Measurements from ENCODE around the gene GPR15. TPM values are rescaled to one million over a fixed set of nuclear protein-coding genes. Genes with fewer than 3 reads are reported as not detected.
"Not testable (repeated sequence)": the region's sequence is repeated elsewhere in the genome, so short reads cannot be mapped to it uniquely, and the experiment has no call there.

The GPR15 gene
- total RNA-seq, 4 donors from 2014 or later, result not detected

GRCh38 chr3:98556164-98557130, 24.7 kb downstream of the GPR15 start:
- DNase-seq, result no peak
- no peaks in the 10 kb centered on the region for H3K36me3 ChIP-seq
- no peak for TF ChIP-seq POLR2A (IDR thresholded peaks at IDR 0.05)
- no peak for TF ChIP-seq CTCF (IDR thresholded peaks at IDR 0.05)
- H3K9me3 ChIP-seq, result no peaks in the 10 kb centered on the region
- no peak overlapping the region for H3K27ac ChIP-seq
- no peaks in the 10 kb centered on the region for H3K4me1 ChIP-seq
- no peak overlapping the region for H3K4me3 ChIP-seq
- H3K27me3 ChIP-seq, result no peaks in the 10 kb centered on the region
- intact Hi-C loops (cut with DNase I; ENCODE audit: low total_unique reads), result no loop called here

GRCh38 chr3:98557324-98558010, 25.7 kb downstream of the GPR15 start:
- Histone ChIP-seq H3K36me3 (no peaks in the 10 kb centered on the region), H3K27me3 (no peaks in the 10 kb centered on the region), H3K4me3 (no peak overlapping the region), H3K9me3 (no peaks in the 10 kb centered on the region), H3K4me1 (no peaks in the 10 kb centered on the region), H3K27ac (no peak overlapping the region)
- intact Hi-C loops (cut with DNase I; ENCODE audit: low total_unique reads), result no loop called here
- TF ChIP-seq POLR2A (IDR thresholded peaks at IDR 0.05) (no peak), CTCF (IDR thresholded peaks at IDR 0.05) (no peak)
- no peak for DNase-seq

- no peak overlapping the region for H3K27ac ChIP-seq
- H3K36me3 ChIP-seq, result no peaks in the 10 kb centered on the region
- intact Hi-C loops (cut with DNase I; ENCODE audit: low total_unique reads), result no loop called here
- H3K27me3 ChIP-seq, result no peaks in the 10 kb centered on the region
- no peak overlapping the region for H3K4me3 ChIP-seq
- no peak for DNase-seq
- no peaks in the 10 kb centered on the region for H3K9me3 ChIP-seq
- no peaks in the 10 kb centered on the region for H3K4me1 ChIP-seq
- TF ChIP-seq POLR2A (IDR thresholded peaks at IDR 0.05), result no peak
- TF ChIP-seq CTCF (IDR thresholded peaks at IDR 0.05), result no peak
Measured at GRCh38 chr3:98558100-98558827, 26.5 kb downstream of the GPR15 start.

- DNase-seq; H3K36me3 ChIP-seq; H3K27ac ChIP-seq; H3K4me3 ChIP-seq; H3K27me3 ChIP-seq; H3K9me3 ChIP-seq; intact Hi-C loops (cut with DNase I; ENCODE audit: low total_unique reads); H3K4me1 ChIP-seq: not testable (repeated sequence)
Measured at GRCh38 chr3:98559769-98560168, 28.0 kb downstream of the GPR15 start.

- H3K4me1 ChIP-seq, result no peaks in the 10 kb centered on the region
- no peak for DNase-seq
- H3K27me3 ChIP-seq, result no peaks in the 10 kb centered on the region
Measured at GRCh38 chr3:98560911-98561310, 29.1 kb downstream of the GPR15 start.

More at GRCh38 chr3:98560911-98561310, 29.1 kb downstream of the GPR15 start:
- H3K4me3 ChIP-seq, result no peak overlapping the region
- intact Hi-C loops (cut with DNase I; ENCODE audit: low total_unique reads), result no loop called here
- no peaks in the 10 kb centered on the region for H3K36me3 ChIP-seq
- TF ChIP-seq POLR2A (IDR thresholded peaks at IDR 0.05) (no peak), CTCF (IDR thresholded peaks at IDR 0.05) (no peak)
- H3K9me3 ChIP-seq, result no peaks in the 10 kb centered on the region
- no peak overlapping the region for H3K27ac ChIP-seq
